ENCODE measurements around the gene ADH1B.

- TF ChIP-seq CREB1 (CRISPR knock-in tag; IDR thresholded peaks at IDR 0.05) (no peak), SMAD3 (CRISPR knock-in tag; IDR thresholded peaks at IDR 0.05; ENCODE audit: borderline replicate concordance) (no peak), CTCF (IDR thresholded peaks at IDR 0.05) (no peak), ETV6 (CRISPR knock-in tag; IDR thresholded peaks at IDR 0.05) (no peak), STAT6 (CRISPR knock-in tag; conservative IDR thresholded peaks at IDR 0.05; ENCODE audit: low read depth) (no peak)
Observed at GRCh38 chr4:99324361-99324760, 3.2 kb upstream of the ADH1B start.

All from WTC11 (cell line).